HG03432 (cell line): ENCODE data around the gene SETD3.
"Not testable (repeated sequence)": the region's sequence is repeated elsewhere in the genome, so short reads cannot be mapped to it uniquely, and the experiment has no call there.

Experiments
- ATAC-seq: cut with Tn5 transposase; IDR thresholded peaks from one replicate; pipeline ENCODE4 v1.9.1; 2021; ENCODE audit warnings: mild to moderate bottlenecking, moderate library complexity; ENCODE audit not compliant: unreplicated experiment

The SETD3 gene

DNA sequence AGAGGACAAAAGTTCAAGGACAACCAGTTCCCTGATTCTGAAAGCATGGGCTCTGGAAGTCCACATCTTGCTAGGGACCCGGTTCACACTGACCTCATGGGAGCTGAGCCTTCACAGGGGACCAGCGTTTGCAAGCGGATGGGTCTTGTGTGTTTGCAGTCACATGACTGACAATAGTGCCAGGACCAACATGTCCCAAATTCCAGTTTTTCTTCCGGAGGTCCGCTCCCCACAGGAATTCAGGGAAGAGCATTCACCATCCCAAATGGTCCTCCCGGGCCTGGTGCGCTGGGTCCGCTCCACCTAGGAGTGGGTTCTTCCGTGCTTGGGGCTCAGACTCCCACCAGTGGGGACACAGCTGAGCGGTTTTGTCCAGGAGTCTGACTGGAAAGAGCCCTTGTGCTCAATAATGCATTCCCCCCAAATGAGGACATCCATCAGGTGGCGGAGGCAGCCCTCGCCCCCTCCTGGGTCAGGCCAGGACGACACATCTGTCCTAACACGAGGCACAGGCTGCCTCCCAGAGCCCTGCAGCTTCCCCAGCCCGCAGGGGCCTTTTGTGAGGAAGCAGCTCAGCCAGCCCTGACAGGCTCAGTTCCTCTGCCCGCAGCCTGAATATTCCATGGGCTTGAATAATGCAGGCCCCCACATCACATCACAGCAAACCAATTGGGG is 116.9 kb downstream of the SETD3 start:
- ATAC-seq, result no peak

DNA sequence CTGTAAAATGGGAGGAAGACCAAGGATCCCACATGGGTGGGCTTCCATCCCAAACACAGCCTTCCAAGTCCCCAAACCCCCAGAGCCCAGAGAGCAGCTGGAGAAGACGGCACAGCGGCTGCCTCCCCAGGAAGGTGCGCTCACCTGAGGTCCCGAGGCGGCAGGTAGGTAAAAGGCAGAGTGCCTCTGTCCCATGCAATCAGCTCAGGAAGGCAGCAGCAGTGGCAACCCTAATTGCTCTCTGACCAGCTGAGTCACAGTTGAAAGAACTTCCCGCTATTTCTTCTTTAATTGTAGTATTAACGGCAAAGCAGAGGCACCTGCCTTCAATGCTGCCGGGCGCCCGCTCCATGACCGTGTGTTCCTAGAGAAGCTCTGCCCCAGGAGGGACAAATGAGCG is 117.6 kb downstream of the SETD3 start:
- ATAC-seq, result no peak

DNA sequence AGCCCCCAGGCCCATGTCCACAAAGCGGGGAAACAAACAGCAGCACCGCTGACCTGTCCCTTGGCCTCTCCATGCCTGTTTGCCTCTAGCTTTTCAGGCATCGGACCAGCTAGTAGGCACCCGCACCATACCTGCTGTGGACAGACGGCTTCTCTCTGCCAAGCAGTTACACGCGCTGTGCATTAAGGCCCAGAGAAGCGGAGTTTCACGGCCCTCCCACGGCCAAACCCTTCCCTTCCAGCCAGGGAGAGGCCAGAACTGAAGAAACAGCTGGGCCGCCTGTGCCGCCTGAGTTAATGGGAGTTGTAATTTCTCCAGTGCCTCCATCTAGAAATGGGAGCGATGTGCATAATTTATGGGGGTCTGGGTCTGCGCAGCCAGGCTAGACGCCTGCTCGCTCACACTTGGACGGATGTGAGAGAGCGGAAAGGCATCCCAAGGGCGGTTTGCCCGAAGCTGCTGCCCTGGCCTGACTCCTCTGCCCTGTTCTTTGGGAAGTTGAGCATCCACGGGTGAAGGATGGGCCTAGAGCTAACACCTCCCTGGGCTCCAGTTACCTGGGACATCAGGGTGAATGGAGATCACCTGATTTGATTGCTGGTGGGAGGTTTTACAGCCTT is 119.0 kb downstream of the SETD3 start:
- no peak for ATAC-seq

DNA sequence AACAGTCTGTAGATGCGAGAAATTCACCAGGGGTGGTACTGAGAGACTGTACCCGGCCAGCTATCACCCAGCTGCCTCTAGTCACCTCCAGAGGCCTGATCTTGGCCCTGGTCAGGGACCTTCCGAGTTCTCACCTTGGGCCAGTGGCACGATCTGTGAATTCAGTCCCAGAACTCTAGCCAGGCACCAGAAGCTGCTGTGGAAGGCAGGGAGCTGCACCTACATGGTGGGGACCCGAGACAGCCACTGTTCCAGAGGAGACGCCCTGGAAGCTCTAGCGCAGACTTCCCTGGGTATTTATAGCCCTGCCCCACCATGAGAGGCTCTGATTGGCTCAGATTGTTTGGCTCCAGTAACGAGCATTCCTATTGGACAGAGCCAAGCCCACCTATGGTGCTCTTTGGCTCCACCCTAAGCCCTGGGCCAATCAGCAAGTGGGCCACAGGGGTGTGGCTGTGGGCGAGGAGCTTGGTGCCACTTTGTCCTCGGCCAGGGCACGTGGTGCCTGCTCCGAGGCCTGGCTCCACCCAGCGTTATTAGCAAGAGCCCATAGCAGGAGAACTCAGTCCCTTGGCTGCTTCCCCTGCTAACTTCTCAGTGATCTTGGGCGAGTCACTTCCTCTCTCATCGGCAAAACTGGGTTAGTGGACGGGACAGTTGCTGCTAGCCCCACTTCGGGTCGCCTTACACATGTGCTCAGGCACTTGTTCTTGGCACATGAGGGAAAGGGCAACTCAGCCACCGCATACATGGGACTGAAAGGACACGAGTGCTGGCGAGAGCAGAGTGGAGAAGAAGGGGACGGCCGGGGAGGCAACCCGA is 119.7 kb downstream of the SETD3 start:
- ATAC-seq, result no peak

DNA sequence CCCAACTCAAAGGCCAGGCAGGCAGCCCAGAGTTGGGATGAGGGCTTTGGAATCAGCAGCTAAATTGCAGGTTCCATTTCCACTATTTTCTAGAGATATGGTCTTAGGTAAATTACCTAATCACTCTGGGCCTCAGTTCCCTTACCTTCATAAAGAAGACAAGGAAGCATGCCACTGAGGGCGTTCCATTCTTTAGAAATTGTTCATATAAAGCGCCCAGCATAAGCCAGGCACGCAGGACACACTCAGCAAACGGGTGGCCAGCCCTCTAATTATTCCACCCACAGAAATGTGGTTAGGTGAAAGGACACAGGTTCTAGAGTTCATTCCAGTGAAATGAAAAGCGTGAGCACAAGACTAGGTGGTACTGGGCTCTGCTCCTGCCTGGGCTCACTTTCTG is 120.8 kb downstream of the SETD3 start:
- ATAC-seq, result no peak

DNA sequence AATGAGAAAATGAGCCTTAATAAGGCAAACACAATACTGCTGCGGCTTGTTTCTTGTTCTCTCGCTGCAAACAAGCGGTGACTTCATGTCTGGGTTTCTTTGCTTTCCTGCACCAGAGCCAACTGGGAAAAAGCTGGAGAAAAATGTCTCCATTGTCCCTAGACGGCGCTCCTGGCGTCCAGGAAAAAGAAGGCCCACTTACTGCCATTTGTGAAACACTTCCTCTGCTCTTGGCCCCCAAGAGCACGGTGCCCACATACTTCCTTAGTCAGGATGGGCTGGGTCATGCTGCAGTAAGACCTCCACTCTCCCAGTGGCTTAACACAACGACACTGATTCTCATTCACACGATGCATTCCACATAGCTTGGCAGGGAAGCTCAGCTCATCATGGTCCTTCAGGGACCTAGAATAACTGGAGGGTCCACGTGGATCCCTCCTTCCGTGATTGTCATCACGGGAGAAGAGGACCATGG is 122.7 kb downstream of the SETD3 start:
- no peak for ATAC-seq

DNA sequence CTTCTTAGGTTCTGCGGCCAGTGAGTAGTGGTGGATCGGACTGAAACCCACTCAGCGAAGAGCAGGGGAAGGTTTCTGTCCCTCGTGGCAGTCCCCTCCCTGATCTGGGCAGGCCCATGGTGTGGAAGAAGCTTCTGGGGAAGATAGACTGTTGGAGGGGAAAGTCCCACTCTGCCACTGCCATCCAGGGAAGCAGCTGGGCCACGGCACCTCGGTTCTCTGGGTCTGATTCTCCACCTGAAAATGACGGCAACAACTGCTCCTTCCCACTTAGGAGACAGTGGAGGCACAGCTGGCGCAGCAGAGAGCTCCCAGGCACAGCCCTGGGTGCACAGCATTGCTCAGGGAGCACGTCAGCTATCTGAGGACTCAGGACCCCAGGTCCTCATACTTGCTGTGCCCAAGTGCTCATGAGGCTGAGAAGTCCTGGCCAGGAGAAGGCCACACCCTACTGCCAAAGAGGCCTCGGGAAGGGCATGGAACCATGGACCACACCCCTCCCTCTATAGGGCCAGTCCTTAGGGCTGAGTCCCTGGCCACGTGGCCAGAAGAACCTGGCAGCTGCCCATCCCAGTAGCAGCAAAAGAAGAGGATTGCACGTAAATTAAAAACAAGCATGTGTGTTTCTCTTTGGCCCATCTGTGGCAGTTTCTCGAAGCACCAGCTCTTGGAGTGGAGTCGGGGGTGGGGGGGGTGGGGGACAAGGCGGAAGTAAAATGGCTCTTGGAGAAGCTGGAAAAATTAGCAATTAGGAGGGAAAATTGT is 123.3 kb downstream of the SETD3 start:
- no peak for ATAC-seq

DNA sequence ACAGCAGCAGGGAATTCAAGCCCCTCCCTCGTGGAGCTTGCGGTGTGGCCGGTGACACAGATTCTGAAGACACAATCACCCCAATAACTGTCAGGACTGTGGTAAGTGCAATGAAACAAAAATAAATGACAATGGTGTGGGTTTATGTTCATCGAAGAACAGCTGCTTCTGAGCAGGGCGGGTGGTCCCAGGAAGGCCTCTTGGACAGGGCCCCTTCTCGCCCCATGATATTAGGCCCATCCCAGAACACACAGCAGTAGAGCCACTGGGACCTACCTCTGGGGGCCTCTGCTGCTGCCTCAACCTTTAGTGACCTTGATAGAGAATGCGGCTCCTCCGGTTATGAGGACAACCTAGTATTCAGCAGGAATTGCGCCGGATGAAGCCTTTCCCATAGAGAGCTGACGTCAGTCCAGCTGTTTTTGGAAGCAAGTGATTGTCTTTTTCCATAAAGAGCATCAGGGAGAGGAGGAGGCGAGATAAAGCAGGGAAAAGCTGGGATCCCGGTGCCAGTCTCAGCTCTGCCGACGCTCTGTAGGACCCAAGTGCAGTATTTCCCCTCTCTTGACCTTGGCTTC is 124.5 kb downstream of the SETD3 start:
- no peak for ATAC-seq

DNA sequence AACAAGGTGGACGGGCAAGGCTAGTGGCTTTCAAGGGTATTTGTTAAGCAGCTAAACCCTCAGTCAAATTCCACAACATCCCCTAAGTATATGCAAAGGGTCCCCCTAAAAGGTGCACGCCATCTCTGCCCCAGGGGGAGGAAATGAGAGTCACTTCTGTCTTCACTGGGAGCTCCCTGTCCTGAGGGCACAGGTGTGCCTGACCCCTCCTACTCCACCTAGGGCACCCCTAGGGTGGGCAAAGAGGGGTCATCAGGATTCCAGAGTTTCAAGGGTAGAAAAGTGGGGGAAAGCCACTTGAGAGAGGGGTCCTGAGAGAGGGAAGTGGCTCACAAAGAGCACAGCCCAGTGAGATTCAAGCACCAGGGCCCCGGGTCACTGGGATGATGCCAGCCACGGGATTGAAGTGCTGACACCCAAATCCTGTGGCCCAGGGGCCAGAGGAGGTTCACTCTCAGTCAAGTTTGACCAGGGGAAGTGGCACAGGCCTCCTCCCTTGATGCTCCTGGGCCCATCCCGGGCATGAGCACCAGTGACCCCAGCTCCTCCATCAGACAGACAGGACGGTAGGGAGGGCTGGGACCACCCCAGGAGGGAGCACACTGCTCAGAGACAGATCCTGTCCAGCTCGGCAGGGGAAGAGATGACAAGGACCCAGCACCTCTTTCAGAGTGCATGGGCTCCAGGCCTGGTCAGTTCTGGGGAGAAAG is 126.3 kb downstream of the SETD3 start:
- ATAC-seq, result no peak

DNA sequence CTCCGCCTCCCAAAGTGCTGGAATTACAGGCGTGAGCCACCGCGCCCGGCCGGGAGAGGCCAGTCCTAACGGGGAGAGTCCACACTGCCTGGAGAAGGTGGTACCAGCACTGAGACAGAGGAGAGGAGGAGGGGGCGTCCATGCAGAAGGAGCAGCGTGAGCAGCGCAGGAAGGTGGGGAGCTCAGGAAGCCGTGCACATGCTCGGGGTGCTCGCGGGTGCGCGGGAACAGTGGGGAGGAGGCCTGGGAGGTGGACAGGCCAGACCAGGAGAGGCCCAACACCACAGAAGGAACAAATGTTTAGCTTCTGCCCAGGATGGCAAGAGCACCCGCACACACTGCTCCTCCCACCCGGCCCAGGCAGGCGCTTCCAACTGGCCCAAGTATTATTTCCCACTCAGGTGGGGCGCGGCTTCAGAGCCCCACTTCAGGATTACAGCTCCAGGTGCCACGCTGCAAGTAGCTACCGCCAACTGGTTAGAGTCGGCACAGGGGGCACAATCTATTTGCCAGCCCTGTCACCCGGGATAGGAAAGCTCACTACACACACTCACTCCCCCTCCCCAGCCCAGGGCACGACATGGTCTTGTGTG is 127.9 kb downstream of the SETD3 start:
- no peak for ATAC-seq

DNA sequence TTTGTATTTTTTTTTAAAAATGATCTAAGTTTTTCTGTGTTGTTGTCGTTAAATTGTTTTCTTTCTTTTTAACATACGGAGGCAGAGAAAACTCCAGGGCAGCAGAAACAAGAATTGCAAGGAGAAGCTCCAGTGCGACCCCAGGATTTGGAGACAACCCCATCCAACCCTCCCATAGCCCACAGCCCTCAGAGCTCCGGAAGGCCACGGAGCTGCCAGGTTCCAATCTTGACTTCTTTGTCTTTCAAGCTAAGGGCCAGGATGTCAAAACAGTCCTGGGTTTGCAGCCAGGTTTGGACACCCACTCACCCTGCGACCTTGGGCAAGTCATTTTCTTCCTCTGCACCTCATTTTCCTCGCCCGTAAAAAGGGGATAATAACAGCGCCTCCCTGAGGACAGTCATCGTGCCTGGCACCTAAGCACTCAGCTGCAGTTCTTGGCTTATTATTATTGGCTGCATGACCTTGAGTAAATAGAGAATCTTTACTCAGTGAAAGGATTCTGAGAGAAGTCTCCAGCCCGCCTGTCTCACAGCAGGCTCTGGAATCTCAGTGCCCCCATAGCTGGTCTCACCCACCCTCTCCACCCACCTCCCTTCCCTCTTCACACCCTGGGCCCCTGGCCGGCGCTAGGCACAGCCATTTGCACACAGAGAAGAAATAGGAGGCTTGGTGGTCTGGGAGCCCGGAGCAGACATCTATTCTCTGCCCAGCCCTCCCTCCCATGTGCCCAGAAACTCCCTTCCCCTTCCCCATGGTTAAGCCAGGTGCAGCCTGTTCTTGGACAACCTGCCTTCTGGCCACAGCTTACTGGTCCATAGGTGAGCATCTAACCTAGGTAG is 129.3 kb downstream of the SETD3 start:
- no peak for ATAC-seq

DNA sequence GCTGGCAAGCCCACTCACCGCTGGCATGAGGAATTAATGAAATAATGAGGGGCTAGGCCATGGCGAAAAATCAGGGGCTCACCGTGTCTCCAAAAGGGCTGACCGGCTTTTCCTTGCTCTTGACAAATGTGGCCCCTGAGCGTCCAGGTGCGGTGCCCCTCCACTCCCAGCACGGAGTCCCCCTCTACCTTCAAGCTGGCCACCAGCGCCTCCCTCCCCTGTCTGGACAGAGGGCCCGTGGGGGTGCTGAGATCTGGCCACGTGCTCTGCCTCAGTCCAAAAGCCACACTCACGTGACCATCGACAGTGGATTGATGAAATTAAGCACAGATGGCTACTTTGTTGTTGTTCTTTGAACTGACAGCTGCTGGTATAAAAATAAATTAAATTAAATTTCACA is 129.9 kb downstream of the SETD3 start:
- ATAC-seq, result no peak

DNA sequence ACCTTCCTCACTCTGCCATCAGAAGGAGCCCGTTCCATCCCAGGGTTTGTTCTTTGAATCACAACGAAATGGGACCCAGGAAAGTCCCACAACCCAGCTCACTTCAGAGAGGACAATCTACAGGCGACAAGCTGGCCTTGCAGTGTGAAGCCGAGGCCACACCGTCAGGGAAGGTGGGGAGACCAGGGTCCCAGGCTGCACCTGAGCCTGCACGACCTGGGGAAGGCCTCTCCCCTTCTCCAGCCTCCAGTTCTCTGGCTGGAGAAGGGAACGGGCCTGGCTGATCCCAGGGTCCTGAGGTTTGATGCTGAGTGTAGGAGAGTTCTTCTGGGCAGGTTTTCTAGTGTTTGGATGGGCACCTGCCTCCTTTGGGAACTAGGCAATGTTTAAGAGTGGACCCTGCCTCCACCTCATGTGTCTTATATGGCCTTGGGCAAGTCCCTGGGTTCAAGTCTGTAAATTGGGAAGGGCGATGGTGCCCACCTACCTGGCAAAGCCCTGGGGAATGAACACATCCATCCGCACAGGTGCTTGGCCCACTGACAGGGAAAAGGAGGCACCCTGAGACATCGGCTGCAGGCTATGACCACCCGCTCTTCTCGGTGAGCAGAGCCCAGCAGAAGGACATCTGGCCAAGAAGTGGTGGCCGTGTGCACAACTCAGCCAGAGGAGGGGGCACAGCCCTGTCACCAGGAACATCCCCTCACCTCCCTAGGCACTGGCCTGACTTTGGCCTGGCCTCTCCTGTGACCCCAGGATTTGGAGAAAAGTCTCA is 130.8 kb downstream of the SETD3 start:
- ATAC-seq, result no peak

DNA sequence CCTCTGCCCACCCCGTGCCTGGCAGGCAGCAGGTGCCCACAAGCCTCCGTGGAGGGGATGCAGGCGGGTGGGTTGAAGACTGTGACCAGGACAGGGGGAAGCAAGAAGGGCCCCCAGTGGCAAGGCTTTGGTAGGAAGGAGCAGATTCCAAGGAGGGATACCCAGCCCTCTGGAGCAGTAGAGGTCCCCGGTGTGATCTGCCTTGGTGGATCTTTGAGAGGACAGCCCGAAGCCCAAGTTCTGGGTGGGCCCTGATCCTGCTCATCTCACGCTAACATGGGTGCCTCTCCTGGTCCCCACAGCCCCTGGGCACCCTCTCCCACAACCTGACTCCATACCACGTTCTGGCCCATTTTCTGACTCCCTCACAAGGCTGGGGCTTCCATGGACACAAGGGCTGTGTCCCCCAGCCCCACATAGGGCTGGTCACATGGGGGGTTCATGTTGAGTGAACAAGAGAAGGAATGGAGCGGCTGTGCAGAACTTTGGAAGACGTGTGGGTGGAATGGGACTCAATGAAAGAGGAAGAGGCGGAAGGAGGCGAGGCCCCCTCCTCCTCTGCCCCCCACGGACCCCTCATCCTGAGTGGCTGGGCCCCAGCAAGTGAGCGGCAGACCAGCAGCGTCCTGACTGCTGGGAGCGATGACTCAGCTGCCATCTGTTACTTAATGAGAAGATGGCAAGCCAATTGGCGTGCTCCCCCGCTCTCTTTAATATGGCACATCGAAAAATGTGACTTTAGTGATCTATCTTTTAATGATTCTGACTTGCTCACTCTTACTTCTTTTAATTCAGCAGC is 131.6 kb downstream of the SETD3 start:
- no peak for ATAC-seq

DNA sequence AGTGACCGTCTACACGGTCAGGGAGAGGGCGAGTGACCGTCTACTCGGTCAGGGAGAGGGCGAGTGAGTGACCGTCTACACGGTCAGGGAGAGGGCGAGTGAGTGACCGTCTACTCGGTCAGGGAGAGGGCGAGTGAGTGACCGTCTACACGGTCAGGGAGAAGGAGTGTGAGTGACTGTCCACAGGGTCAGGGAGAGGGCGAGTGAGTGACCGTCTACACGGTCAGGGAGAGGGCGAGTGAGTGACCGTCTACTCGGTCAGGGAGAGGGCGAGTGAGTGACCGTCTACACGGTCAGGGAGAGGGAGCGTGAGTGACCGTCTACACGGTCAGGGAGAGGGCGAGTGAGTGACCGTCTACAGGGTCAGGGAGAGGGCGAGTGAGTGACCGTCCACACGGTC is 132.4 kb downstream of the SETD3 start:
- ATAC-seq, result not testable (repeated sequence)
